HPDE6-E6E7 (cell line): ENCODE measurements around the gene TMUB1.
"Not testable (repeated sequence)": the region's sequence is repeated elsewhere in the genome, so short reads cannot be mapped to it uniquely, and the experiment has no call there.

Experiments
- DNase-seq: peaks from one replicate; pipeline ENCODE4 v3.0.0; 2011; ENCODE audit warnings: missing footprints; ENCODE audit errors: extremely low spot score

TMUB1 gene

DNA sequence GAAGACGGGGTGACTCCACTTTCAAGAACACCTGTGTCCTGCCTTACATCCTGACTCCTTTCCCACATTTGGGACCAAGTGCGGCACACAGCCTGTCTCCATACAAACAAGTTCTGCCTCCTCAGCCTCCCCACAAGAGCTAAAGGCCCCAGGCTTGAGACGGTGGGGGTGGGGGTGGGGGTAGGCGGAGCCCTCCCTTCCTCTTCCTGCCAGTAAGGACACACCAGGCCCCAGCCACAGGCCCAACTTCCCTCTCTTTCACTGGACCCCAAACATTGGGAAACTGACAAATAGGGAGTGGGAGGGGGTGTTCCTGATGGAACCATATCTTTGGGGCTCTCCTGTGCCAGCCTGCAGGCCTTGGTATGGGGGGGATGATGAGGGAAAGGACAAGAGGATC, 30.2 kb downstream of the TMUB1 start:
- DNase-seq: no peak

DNA sequence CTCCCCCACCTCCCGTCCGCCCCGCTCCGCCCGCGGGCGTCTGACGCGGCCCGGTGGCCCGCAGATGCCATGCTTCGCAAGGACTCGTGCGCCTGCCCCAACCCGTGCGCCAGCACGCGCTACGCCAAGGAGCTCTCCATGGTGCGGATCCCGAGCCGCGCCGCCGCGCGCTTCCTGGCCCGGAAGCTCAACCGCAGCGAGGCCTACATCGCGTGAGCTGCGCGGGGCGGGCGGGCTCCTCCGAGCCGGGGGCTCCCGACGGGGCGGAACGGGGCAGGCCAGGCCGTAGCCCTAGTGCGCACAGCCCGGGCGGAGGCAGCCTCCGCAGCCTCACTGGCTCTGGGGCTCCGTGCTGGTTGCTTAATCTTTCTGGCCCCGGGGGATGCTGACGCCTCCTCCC, 32.2 kb downstream of the TMUB1 start:
- no peak for DNase-seq

DNA sequence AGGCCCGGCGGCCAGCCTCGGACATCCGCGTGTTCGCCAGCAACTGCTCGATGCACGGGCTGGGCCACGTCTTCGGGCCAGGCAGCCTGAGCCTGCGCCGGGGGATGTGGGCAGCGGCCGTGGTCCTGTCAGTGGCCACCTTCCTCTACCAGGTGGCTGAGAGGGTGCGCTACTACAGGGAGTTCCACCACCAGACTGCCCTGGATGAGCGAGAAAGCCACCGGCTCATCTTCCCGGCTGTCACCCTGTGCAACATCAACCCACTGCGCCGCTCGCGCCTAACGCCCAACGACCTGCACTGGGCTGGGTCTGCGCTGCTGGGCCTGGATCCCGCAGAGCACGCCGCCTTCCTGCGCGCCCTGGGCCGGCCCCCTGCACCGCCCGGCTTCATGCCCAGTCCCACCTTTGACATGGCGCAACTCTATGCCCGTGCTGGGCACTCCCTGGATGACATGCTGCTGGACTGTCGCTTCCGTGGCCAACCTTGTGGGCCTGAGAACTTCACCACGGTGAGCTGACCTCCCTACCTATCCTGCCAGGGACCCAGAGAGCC, 34.3 kb downstream of the TMUB1 start:
- no peak for DNase-seq

DNA sequence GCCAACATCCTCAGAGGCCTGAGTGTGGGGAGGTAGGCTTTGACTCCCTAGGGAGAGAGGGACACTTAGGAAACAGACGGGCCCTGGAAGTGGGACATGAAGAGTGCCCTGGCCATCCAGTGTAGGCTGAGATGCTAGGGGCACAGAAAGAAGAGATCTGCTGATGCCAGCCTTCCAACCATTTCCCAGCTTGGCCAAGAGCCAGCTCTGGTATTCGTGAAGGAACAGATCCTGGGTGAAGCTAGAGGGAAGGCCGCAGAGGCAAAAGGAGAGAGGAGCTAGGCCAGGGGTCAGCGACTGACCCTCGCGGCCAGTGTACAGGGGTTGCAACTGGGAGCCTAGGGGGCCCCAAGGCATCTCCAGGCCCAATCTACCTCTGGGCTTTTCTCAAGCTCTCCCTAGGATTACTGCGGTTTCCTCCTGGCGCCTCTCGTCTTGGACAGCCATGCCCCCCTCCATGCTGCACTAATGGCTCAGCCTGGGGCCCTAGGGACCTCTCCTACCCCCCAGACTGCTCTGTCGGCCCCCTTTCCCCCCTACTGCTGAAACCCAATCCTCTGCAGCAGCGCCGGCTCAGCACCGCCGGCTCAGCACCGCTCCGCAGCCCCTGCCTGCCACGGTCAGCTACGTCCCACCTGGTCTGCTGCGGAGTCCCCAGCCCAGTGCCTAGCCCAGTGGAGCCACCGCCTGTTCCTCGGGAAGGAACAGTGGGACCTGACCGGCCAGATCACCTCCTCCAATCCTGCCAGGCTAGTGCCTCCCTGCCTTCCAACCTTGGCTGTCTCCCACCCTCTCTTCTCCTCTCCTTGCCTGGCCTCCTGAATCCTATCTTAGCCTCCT, 35.1 kb downstream of the TMUB1 start, which contains the start of gene ASIC3:
ASIC3 (plus strand) TSS at position 556 of the 840 bp plus-strand sequence. CDS start 355 bp downstream, outside the sequence.
- DNase-seq: no peak

DNA sequence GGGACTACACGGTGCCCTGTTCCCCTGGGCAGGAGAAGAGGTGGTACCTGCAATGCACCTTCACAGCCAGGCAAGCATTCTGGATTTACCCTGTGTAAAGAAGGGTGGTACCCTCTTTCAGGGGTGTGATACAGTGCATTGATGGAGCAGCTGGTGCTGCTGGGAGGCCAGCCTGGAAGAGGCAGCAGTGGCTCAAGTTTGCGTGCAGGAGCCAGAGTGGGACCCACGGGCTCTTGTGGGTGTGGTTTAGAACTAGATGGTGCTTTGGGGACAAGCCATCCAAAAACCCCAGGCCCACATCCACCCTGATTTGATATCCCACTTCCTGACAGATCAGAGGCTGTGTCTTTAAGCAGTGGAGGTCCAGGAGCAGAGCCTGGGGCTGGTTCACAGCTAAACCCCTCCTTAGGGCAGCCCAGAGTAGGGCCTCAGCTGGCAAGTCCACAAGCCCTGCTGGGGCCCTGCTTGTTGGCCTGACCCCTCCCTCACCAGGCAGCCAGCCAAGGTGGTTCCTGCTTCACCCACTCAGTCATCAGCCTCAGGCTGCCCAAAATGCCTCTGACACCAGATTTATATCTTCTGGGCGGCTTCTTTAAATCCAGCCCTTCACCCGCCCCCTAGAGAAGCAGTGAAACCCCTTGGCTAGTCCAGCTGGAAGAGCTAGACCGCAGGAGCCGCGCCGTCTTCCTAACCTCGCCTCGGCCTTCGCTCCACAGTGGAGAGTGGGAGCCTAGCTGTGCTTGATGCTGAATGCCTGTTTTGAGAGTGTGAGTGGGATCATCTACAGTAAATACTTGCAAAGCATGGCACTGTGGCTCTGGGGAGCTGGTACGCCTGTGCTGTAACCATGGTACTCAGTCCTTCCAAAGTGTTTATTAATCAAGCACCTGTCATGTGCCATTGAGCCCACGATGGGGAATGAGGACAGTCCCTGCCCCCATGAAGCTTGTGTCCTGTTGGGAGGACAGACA, 36.4 kb downstream of the TMUB1 start:
- DNase-seq: no peak

DNA sequence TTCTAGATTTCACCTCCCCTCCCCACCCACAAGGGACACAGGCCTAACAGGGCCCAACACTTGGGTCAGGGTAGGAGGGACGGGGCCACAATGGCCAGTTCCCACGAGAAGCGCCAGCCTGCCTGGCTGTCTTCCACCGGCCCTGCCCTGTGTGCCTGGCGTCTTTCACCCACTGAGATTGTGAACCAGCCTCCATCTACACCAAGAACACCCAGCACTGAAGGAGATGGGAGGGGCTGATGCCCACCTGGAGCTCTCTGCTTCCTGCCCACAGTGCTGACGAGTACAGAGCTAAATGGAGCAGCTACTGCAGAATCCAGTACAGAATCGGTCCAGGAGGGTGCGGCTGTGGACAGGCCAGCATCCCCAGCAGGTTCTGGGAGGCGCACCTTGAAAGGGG, 37.3 kb downstream of the TMUB1 start:
- no peak for DNase-seq

DNA sequence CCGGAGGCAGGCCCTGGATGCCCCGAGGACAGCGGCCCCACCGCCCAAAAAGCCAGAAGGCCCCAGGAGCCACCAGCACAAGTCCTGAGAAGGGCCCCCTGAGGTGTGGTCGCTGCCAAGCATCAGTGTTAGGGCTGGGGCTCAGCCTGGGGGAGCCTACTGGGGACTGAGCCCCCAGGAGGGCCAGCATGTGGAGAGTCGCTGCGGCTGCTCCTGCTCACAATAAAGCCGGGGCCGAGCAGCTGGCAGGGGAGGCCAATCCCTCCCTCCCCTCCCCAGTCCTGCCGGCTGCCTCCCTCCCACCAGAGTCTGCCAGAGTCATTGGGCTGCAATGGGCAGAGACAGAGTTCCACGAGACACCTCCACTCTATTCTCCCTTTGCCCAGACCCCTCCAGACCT, 38.0 kb downstream of the TMUB1 start:
- no peak for DNase-seq

DNA sequence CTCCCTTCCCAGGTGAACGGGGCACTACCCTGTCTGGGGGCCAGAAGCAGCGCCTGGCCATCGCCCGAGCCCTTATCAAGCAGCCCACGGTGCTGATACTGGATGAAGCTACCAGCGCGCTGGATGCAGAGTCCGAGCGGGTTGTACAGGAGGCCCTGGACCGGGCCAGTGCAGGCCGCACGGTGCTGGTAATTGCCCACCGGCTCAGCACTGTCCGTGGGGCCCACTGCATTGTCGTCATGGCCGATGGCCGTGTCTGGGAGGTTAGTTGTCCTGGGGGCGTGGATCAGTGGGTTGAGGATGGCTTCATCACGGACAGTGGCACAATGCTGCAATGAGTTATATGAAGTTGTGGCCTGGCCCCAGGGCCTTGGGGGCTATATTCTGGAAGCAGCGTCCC, 39.3 kb downstream of the TMUB1 start:
- no peak for DNase-seq

DNA sequence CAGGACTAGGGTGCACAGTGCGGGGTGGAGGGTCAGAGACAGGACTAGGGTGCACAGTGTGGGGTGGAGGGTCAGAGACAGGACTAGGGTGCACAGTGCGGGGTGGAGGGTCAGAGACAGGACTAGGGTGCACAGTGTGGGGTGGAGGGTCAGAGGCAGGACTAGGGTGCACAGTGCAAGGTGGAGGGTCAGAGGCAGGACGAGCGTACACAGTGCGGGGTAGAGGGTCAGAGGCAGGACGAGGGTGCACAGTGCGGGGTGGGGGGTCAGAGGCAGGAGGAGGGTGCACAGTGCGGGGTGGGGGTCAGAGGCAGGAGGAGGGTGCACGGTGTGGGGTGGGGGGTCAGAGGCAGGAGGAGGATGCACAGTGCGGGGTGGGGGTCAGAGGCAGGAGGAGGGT, 39.8 kb downstream of the TMUB1 start:
- not testable (repeated sequence) for DNase-seq

DNA sequence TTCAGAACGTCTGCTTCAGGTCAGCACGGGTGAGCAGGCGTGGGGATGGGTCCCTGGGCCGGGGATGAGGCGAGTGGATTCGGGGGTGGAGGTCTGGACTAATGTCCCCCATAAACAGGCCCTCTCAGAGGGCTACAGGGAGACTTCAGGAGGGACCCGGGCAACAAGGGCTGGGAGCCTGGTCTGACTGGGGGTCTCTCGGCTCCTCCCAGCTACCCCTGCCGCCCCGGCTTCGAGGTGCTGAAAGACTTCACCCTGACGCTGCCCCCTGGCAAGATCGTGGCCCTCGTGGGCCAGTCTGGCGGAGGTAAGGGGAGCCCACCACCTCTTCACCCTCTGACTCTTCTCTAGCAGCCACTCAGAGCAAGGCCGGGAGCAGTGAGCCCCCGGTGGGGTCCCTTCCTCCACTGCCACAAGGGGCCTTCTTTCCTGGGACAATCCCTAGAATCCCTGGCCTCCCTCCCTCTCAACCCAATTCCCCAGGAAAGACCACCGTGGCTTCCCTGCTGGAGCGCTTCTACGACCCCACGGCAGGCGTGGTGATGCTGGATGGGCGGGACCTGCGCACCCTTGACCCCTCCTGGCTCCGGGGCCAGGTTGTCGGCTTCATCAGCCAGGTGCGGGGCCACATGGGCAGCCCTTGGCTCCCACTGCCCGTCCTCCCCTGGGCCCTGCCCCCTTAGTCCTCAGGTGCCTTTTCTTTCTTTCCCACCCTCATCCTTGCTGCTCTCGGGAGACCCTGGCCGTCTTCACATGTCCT, 42.5 kb downstream of the TMUB1 start:
- no peak for DNase-seq

DNA sequence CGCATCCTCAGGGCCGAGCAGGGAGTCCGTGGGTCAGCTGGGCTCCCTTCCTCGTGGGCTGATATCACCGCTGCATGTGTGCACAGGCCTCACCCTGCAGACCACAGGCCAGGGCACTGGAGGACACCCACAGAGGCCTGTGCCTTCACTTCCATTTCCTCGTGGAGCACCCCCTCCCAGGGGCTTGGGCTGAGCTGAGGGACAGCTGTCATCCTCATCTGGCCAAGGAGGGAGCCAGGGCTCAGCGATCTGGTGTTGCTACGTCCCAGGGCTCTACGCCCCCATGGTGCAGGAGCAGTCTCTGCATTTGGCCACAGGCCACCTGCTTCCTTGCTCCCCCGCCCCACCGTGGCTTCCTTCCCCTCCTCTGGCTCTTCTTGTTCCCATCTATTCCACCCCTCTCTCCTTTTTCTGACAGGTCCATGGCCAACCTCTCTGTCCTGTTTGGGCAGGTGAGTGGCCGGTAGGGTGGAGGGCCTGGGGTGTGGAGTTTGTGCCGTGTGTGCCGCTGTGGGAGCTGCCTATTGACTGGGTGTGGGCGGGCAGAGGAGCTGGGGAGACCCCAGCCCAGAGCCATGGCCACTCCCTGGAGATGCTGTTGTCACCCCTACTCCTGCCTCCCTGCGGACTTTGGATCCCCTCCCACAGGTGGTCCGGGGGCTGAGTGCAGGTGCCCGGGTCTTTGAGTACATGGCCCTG, 43.3 kb downstream of the TMUB1 start:
- DNase-seq: no peak

DNA sequence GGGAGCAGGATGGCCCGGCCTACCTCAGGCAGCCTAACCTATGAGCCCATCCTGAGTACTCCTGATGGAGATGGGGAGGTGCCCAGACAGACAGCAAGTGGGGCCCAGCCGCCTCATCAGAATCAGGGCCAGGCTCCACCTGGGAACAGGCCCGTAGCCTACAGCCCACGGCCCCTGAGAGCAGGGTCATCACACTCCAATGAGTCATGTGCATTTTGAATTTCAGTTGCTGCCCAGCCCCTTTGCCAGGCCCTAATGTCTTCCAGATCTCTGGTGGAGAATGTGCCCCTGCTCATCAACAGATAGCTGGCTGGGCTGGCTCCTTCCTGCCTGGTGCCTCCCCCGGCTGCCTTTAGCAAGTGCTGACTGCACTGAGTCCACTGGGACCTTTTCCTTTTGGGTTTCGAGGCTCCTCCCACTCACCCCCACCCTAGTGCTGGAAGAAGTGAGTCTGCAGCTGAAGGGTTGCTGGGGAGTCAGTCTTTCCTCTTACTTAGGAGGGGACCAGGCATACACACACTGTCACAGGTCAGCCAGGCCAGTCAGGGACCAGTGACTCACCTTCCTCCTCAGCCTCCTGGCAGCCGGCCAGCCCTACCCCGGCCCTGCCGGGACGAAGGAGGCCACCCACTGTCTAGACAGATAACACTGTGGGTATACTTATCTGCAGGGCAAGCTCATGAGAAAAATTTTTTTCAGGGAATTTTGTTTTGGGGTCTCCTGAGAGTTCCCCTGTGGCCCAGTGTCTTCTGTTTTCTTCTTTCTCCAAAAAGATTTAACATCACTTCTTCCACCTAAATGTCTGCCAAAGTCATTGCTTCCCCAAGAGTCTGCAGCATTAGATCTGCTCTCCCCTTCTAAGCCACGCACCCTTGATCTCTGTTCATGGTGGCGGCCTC, 44.1 kb downstream of the TMUB1 start:
- DNase-seq: no peak

DNA sequence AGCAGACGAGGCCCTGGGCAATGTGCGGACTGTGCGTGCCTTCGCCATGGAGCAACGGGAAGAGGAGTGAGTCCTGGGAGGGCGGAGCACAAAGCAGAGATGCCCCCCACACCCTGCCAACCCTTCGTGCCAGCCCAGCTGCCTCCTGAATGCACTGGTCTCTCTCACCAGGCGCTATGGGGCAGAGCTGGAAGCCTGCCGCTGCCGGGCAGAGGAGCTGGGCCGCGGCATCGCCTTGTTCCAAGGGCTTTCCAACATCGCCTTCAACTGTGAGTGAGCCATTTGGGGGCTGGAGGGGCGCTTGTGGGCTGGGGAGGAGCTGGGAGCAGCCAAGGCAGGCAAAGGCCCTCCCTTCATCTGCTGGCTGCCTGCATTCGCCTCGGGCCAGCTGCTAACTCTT, 47.4 kb downstream of the TMUB1 start:
- DNase-seq: no peak

DNA sequence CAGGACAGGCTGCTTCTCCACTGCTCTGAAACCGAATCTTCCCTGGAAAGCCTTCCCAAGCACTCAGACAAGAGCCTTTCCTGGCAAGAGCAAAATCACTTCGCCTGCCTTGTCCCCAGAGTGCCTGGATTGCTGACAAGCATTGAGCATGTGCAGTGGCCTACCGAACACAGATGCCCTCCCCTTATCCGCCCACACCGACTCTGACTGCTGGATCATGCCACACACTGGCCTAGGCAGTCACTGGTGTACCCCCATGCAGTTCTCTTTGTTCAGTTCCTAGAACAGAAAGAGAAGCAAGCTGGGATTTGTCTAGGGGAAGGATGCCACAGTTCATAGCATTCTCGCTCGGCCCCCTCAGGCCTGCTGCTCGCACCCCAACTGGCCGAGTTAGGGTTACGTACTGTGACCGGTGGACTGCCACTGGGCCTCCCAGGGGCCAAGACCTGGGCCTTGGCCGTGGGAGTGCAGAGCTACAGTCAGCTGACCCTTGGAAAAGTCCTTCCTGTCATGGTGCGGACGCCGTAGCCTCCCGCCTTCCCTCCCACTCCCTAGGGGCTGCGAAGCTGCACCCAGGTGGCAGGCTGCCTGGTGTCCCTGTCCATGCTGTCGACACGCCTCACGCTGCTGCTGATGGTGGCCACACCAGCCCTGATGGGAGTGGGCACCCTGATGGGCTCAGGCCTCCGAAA, 48.1 kb downstream of the TMUB1 start:
- no peak for DNase-seq

DNA sequence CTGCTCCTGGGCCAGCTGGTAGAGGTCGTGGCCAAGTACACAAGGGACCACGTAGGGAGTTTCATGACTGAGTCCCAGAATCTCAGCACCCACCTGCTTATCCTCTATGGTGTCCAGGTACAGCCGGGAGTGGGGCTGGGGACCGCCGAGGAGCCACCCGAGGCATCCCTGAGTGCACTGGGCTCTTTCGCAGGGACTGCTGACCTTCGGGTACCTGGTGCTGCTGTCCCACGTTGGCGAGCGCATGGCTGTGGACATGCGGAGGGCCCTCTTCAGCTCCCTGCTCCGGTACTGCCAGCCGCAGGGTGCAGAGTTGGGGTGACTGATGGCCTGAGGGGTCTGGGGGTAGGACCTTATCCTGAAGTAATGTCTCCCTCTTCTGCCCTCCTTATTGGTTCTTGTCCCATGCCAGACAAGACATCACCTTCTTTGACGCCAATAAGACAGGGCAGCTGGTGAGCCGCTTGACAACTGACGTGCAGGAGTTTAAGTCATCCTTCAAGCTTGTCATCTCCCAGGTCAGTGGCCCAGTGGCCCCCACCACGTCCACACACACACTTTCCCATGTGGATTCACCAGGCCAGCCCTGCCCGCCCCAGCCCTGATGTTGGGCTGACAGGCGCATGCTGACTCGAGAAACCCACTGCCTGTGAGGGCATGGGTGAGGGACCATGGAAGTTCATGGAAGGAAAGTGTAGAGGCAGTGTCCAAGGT, 48.8 kb downstream of the TMUB1 start:
- DNase-seq: no peak

DNA sequence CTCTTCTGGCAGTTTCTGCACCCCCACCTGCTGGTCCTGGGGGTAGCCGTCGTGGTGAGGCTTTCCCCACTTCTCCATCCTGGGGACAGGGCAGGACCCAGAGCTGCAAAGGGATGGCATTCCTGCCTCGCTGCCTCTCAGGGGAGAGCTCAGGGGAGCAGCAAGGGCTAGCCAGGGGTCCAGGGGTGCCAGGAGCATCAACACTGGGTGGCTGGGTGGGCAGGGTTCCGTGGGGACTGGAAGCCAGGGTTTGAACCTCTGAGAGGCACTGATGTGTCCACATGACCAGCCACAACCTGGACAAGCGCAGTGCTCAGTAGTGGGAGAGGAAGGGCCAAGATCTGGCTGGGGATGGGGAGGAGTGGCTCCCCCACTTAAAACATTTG, 49.4 kb downstream of the TMUB1 start:
- no peak for DNase-seq

DNA sequence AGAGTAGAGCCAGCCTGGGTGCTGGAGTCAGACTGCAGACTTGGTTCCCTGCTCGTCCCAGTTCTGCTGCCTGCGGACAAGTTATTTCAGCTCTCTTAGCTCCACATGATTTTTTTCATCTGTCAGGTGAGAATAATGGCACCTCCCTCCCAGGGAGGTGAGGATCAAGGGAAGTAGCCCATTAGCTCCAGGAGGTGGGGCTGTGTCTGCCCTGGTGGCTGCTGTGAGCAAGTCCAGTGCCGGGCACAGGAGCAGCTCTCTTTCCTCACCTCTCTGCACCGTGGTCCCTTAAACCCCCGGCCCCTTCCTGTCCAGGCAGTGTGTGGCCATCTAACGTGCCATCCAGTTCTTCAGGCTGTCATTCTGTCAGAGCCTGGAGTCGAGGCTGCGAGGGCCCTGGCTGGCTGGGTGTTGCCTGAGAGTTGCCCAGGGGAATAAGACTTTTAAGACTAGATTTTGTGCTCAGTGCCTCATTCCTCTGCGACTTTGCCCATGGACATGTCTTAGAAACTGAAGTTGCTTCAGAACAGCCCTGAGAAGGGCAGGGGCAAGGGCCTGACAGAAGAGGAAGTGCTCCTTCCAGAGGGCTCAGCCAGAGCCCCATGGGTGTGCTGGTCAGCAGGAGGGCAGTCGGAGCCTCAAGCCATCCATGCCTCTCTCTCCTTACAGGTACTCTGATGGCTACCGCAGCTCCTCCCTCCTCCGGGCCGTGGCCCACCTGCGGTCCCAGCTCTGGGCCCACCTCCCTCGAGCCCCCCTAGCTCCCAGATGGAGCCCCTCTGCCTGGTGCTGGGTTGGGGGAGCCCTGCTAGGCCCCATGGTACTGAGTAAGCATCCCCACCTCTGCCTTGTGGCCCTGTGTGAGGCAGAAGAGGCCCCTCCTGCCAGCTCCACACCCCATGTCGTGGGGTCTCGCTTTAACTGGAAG, 50.1 kb downstream of the TMUB1 start:
- DNase-seq: no peak
